T-cell (primary cell): ENCODE data around the gene TBC1D22A. TPM values are rescaled to one million over a fixed set of nuclear protein-coding genes. Genes with fewer than 3 reads are reported as not detected.

Experiments
- ATAC-seq, 4 experiments: fragments of 200-7000 bp in 3 of 4; fragments of 150-1000 bp in 1 of 4; cut with Tn5 transposase; replicated peaks in 1 of 4; 1 replicate in 3 of 4; 2 replicates in 1 of 4; pipeline ENCODE4 v1.10.0; 2021; ENCODE audit warnings: moderate library complexity in 3 of 4, mild to moderate bottlenecking in 2 of 4, moderate number of reproducible peaks in 1 of 4
- CTCF ChIA-PET, 2 donors: fragments of 300-600 bp; sonication (Branson Sonifier 250); formaldehyde crosslinking; loops; one replicate each; lab custom pipeline; 2022; ENCODE audit warnings: antibody characterized with exemption in 2 of 2; lab: Charles Lee
- POLR2A ChIA-PET, 2 donors: fragments of 300-600 bp; sonication (Branson Sonifier 250); formaldehyde crosslinking; loops; one replicate each; lab custom pipeline; 2022; ENCODE audit warnings: antibody characterized with exemption in 2 of 2; lab: Charles Lee
- DNase-seq, 35 experiments: peaks; one replicate each; pipeline versions ENCODE4 v3.0.0 to v3.0.0-alpha.2; 2013 to 2023
- H3K27ac ChIP-seq: one replicate; pipeline ENCODE4 v1.5.1; 2013; ENCODE audit warnings: low read length
- H3K27me3 ChIP-seq, 2 experiments: replicated peaks in 1 of 2; 1 replicate in 1 of 2; 2 replicates in 1 of 2; pipeline versions ENCODE4 v1.6.1 to v1.7.0; 2013; ENCODE audit warnings: low read length in 1 of 2, mixed read lengths in 1 of 2; ENCODE audit not compliant: control insufficient read depth in 2 of 2, insufficient read depth in 2 of 2; ENCODE audit errors: extremely low read depth in 1 of 2
- H3K36me3 ChIP-seq, 2 donors: 1 replicate in 1 of 2; 2 replicates in 1 of 2; pipeline versions ENCODE4 v1.6.1 to v1.7.0; 2013; ENCODE audit warnings: low read length in 1 of 2; ENCODE audit not compliant: control insufficient read depth in 2 of 2, insufficient read depth in 1 of 2; ENCODE audit errors: extremely low read depth in 1 of 2
- H3K4me1 ChIP-seq, 2 experiments: 1 replicate in 1 of 2; 2 replicates in 1 of 2; pipeline versions ENCODE4 v1.6.1 to v1.7.0; 2013; ENCODE audit warnings: low read length in 2 of 2, mixed read lengths in 1 of 2; ENCODE audit not compliant: insufficient read depth in 2 of 2, control insufficient read depth in 1 of 2; ENCODE audit errors: extremely low read depth in 1 of 2
- H3K4me3 ChIP-seq, 2 donors: 1 replicate in 1 of 2; 2 replicates in 1 of 2; pipeline versions ENCODE4 v1.5.1 to v1.7.0; 2013; ENCODE audit warnings: mild to moderate bottlenecking in 2 of 2, low read length in 1 of 2, moderate library complexity in 1 of 2; ENCODE audit not compliant: control insufficient read depth in 1 of 2; ENCODE audit errors: extremely low read depth in 1 of 2
- H3K9me3 ChIP-seq: 2 replicates; pipeline ENCODE4 v1.7.0; 2013
- H3K27ac Mint-ChIP-seq, 2 donors: one replicate each; pipeline ENCODE4 v1.8.0; 2020 to 2021; ENCODE audit warnings: mild to moderate bottlenecking in 2 of 2, mixed read lengths in 2 of 2
- H3K27me3 Mint-ChIP-seq, 2 donors: one replicate each; pipeline ENCODE4 v1.8.0; 2021 to 2022; ENCODE audit warnings: mixed read lengths in 2 of 2
- H3K36me3 Mint-ChIP-seq: one replicate; pipeline ENCODE4 v1.8.0; 2021; ENCODE audit warnings: mixed read lengths
- H3K4me1 Mint-ChIP-seq, 3 donors: one replicate each; pipeline ENCODE4 v1.8.0; 2020 to 2022; ENCODE audit warnings: mixed read lengths in 3 of 3, mild to moderate bottlenecking in 1 of 3
- H3K4me3 Mint-ChIP-seq, 3 donors: one replicate each; pipeline ENCODE4 v1.8.0; 2020 to 2022; ENCODE audit warnings: mild to moderate bottlenecking in 3 of 3, mixed read lengths in 3 of 3, moderate library complexity in 3 of 3
- H3K9me3 Mint-ChIP-seq, 3 donors: one replicate each; pipeline ENCODE4 v1.8.0; 2020 to 2022; ENCODE audit warnings: mixed read lengths in 3 of 3
- WGBS: methylation state at CpG from one replicate; pipeline ENCODE4 v1.1.5; 2013; ENCODE audit warnings: missing lambda C conversion rate; ENCODE audit not compliant: insufficient coverage; 5-methylcytosine and 5-hydroxymethylcytosine counted together
- total RNA-seq, 35 experiments: library from RNA in 6 of 35; stranded (reverse) in 6 of 35; fragments of 120-200 nt in 1 of 35; gene quantifications; one replicate each; pipeline versions ENCODE4 v1.2.1 to v1.2.4 and lab custom pipeline; 2013 to 2026

TBC1D22A gene
- total RNA-seq, 5 donors from 2014 or later (not counting 1 experiment from before 2014, with no cell fraction given): 38.3 to 67.8 (median 57.7) TPM

GRCh38 chr22:46896166-46896565 is 133.7 kb downstream of the TBC1D22A start:
- H3K9me3 Mint-ChIP-seq: no peaks in the 10 kb centered on the region
- no peak overlapping the region for H3K4me3 ChIP-seq
- H3K27ac ChIP-seq: no peak overlapping the region
- ATAC-seq (no peak), DNase-seq (no peak)
- no CpG with 5 or more reads among the region's 4 CpGs for WGBS
- H3K4me1 Mint-ChIP-seq: peaks cover 23 to 35% (median 28%) of the 10 kb centered on the region in 3 donors
- ChIA-PET CTCF (no interaction called here), POLR2A (no interaction called here)
- H3K36me3 ChIP-seq: peaks cover 14 to 44% of the 10 kb centered on the region in 2 donors
- no peaks in the 10 kb centered on the region for H3K9me3 ChIP-seq
- H3K27me3 ChIP-seq: no peaks in the 10 kb centered on the region
- peaks cover 69% of the 10 kb centered on the region for H3K36me3 Mint-ChIP-seq
- H3K27ac Mint-ChIP-seq: no peak overlapping the region
- H3K4me3 Mint-ChIP-seq: no peak overlapping the region
- no peaks in the 10 kb centered on the region for H3K27me3 Mint-ChIP-seq
- no peaks in the 10 kb centered on the region for H3K4me1 ChIP-seq

GRCh38 chr22:46896568-46897245 is 134.3 kb downstream of the TBC1D22A start:
- ChIA-PET CTCF (no interaction called here), POLR2A (interaction anchor here in 1 of 2 donors (0.6 kb wide), 1 partner anchor 81 kb away, joined by 3 read pairs; no protein-coding TSS in a partner anchor)
- H3K27ac ChIP-seq: no peak overlapping the region
- no peaks in the 10 kb centered on the region for H3K9me3 Mint-ChIP-seq
- ATAC-seq: no peak
- H3K27me3 Mint-ChIP-seq: no peaks in the 10 kb centered on the region
- no peaks in the 10 kb centered on the region for H3K4me1 ChIP-seq
- DNase-seq: no peak
- no peak overlapping the region for H3K4me3 Mint-ChIP-seq
- no peaks in the 10 kb centered on the region for H3K9me3 ChIP-seq
- no peak overlapping the region for H3K4me3 ChIP-seq
- H3K4me1 Mint-ChIP-seq: peaks cover 23 to 40% (median 28%) of the 10 kb centered on the region in 3 donors
- H3K27me3 ChIP-seq: no peaks in the 10 kb centered on the region
- peaks cover 70% of the 10 kb centered on the region for H3K36me3 Mint-ChIP-seq
- peaks cover 14 to 42% of the 10 kb centered on the region in 2 donors for H3K36me3 ChIP-seq
- no peak overlapping the region for H3K27ac Mint-ChIP-seq
- WGBS: 77% methylated on average over 3 of the region's 13 CpGs

- Histone ChIP-seq H3K4me1 (no peaks in the 10 kb centered on the region), H3K27me3 (no peaks in the 10 kb centered on the region), H3K36me3 (peaks cover 14 to 38% of the 10 kb centered on the region in 2 donors), H3K9me3 (no peaks in the 10 kb centered on the region), H3K27ac (no peak overlapping the region), H3K4me3 (no peak overlapping the region)
- ChIA-PET CTCF (no interaction called here), POLR2A (interaction anchor here in 1 of 2 donors (0.6 kb wide), 1 partner anchor 80 kb away, joined by 3 read pairs; no protein-coding TSS in a partner anchor)
- WGBS: 88% methylated on average over 4 of the region's 4 CpGs
- H3K27ac Mint-ChIP-seq: no peak overlapping the region
- no peaks in the 10 kb centered on the region for H3K27me3 Mint-ChIP-seq
- no peak for ATAC-seq
- DNase-seq: no peak
- peaks cover 67% of the 10 kb centered on the region for H3K36me3 Mint-ChIP-seq
- peaks cover 23 to 41% (median 30%) of the 10 kb centered on the region in 3 donors for H3K4me1 Mint-ChIP-seq
- H3K9me3 Mint-ChIP-seq: no peaks in the 10 kb centered on the region
- no peak overlapping the region for H3K4me3 Mint-ChIP-seq
These were observed 134.8 kb downstream of the TBC1D22A start for GRCh38 chr22:46897246-46897623.

GRCh38 chr22:46900549-46900948 is 138.1 kb downstream of the TBC1D22A start:
- H3K4me3 Mint-ChIP-seq: no peak overlapping the region
- ChIA-PET POLR2A (no interaction called here), CTCF (no interaction called here)
- H3K9me3 Mint-ChIP-seq: no peaks in the 10 kb centered on the region
- Histone ChIP-seq H3K4me1 (no peaks in the 10 kb centered on the region), H3K27me3 (no peaks in the 10 kb centered on the region), H3K4me3 (no peak overlapping the region), H3K36me3 (peaks cover 0 to 20% of the 10 kb centered on the region in 2 donors), H3K9me3 (no peaks in the 10 kb centered on the region), H3K27ac (no peak overlapping the region)
- no peaks in the 10 kb centered on the region for H3K27me3 Mint-ChIP-seq
- DNase-seq: no peak
- WGBS: no CpG with 5 or more reads among the region's 5 CpGs
- no peak for ATAC-seq
- H3K36me3 Mint-ChIP-seq: peaks cover 43% of the 10 kb centered on the region
- no peak overlapping the region for H3K27ac Mint-ChIP-seq
- peaks cover 24 to 41% (median 26%) of the 10 kb centered on the region in 3 donors for H3K4me1 Mint-ChIP-seq

- Histone ChIP-seq H3K36me3 (peaks cover 0 to 14% of the 10 kb centered on the region in 2 donors), H3K27me3 (no peaks in the 10 kb centered on the region), H3K4me3 (no peak overlapping the region), H3K9me3 (no peaks in the 10 kb centered on the region), H3K4me1 (no peaks in the 10 kb centered on the region), H3K27ac (no peak overlapping the region)
- Mint-ChIP-seq H3K27me3 (no peaks in the 10 kb centered on the region), H3K4me3 (no peak overlapping the region), H3K4me1 (peaks cover 10 to 30% (median 10%) of the 10 kb centered on the region in 3 donors), H3K9me3 (no peaks in the 10 kb centered on the region), H3K36me3 (peaks cover 25% of the 10 kb centered on the region), H3K27ac (no peak overlapping the region)
- 97% methylated on average over 11 of the region's 14 CpGs for WGBS
- ATAC-seq (no peak), DNase-seq (no peak)
- ChIA-PET CTCF (no interaction called here), POLR2A (no interaction called here)
These were observed 140.0 kb downstream of the TBC1D22A start for GRCh38 chr22:46902436-46902835.

GRCh38 chr22:46902998-46903916 is 140.8 kb downstream of the TBC1D22A start:
- H3K4me3 Mint-ChIP-seq: no peak overlapping the region
- H3K36me3 ChIP-seq: peaks cover 2 to 14% of the 10 kb centered on the region in 2 donors
- no peak overlapping the region for H3K27ac ChIP-seq
- peaks cover 23% of the 10 kb centered on the region for H3K36me3 Mint-ChIP-seq
- no peaks in the 10 kb centered on the region for H3K9me3 ChIP-seq
- no peak overlapping the region for H3K4me3 ChIP-seq
- DNase-seq (no peak), ATAC-seq (no peak)
- no peak overlapping the region for H3K27ac Mint-ChIP-seq
- ChIA-PET CTCF (interaction anchor here in 1 of 2 donors (0.7 kb wide), 1 partner anchor 822 kb away, joined by 3 read pairs; no protein-coding TSS in a partner anchor), POLR2A (no interaction called here)
- peaks cover 10 to 27% (median 10%) of the 10 kb centered on the region in 3 donors for H3K4me1 Mint-ChIP-seq
- no peaks in the 10 kb centered on the region for H3K27me3 Mint-ChIP-seq
- H3K9me3 Mint-ChIP-seq: no peaks in the 10 kb centered on the region
- WGBS: 94% methylated on average over 25 of the region's 29 CpGs
- H3K4me1 ChIP-seq: no peaks in the 10 kb centered on the region
- H3K27me3 ChIP-seq: no peaks in the 10 kb centered on the region
